Measurements from ENCODE around the gene SP7. TPM values are rescaled to one million over a fixed set of nuclear protein-coding genes. Genes with fewer than 3 reads are reported as not detected.
"Not testable (repeated sequence)": the region's sequence is repeated elsewhere in the genome, so short reads cannot be mapped to it uniquely, and the experiment has no call there.

Gene SP7
- total and polyA plus RNA-seq, 2 experiments from 2014 or later = 0.17 TPM; not detected in 1

GRCh38 chr12:53297106-53297505 is 39.0 kb downstream of the SP7 start:
- not testable (repeated sequence) for ATAC-seq, H3K27ac Mint-ChIP-seq
- peaks cover 63% of the 10 kb centered on the region for H3K36me3 Mint-ChIP-seq (ENCODE audit: low read depth)

GRCh38 chr12:53295891-53296219 is 40.3 kb downstream of the SP7 start:
- Histone ChIP-seq H3K4me2 (peak overlapping the region; percentile 93), H3K4me3 (peak overlapping the region; percentile 97), H3F3A (replicated peaks; ENCODE audit: low read depth) (peaks cover 40% of the 10 kb centered on the region), H3K27ac (ENCODE audit: low read depth) (peak overlapping the region; percentile 80; the same call in 1 of the 2 replicates), H3K27me3 (ENCODE audit: insufficient read depth) (no peaks in the 10 kb centered on the region), H2AFZ (peak overlapping the region; percentile 82), H3K9me2 (ENCODE audit: insufficient read depth) (no peaks in the 10 kb centered on the region), H4K20me1 (replicated peaks; ENCODE audit: insufficient read depth) (no peaks in the 10 kb centered on the region; the same call in 1 of the 2 replicates), H3K79me2 (replicated peaks; ENCODE audit: insufficient read depth) (peaks cover 31% of the 10 kb centered on the region), H3K4me1 (ENCODE audit: insufficient read depth) (peaks cover 14% of the 10 kb centered on the region; the same call in 1 of the 2 replicates), H3K36me3 (ENCODE audit: insufficient read depth) (0 out of 2 replicates have a peak, but pooled peaks cover 5% of the 10 kb centered on the region)
- Mint-ChIP-seq H3K36me3 (ENCODE audit: low read depth) (peaks cover 58% of the 10 kb centered on the region), H3K27me3 (ENCODE audit: insufficient read depth, low read depth, poor library complexity) (peaks cover 13% of the 10 kb centered on the region), H3K4me1 (peaks cover 25% of the 10 kb centered on the region), H3K4me3 (peak overlapping the region; percentile 99), H3K9me3 (no peaks in the 10 kb centered on the region), H3K27ac (peak overlapping the region; percentile 98)
- no peak for ATAC-seq
- DNase-seq (ENCODE audit: low spot score) = no peak
- TF ChIP-seq EZH2 (IDR thresholded peaks at IDR 0.05; ENCODE audit: low read depth, unreplicated experiment) (no peak), STAT1 (IDR thresholded peaks at IDR 0.05; ENCODE audit: unreplicated experiment) (no peak), ZNF331 (CRISPR knock-in tag; IDR thresholded peaks at IDR 0.05; ENCODE audit: low read depth) (no peak), CREB1 (CRISPR knock-in tag; IDR thresholded peaks at IDR 0.05; ENCODE audit: low read depth) (no peak), EZH2phosphoT487 (IDR thresholded peaks at IDR 0.05; ENCODE audit: unreplicated experiment) (no peak), JUNB (IDR thresholded peaks at IDR 0.05; ENCODE audit: unreplicated experiment) (no peak), POLR2AphosphoS5 (IDR thresholded peaks at IDR 0.05; ENCODE audit: low read depth) (no peak), ETS1 (IDR thresholded peaks at IDR 0.05) (no peak), NANOG (IDR thresholded peaks at IDR 0.05; ENCODE audit: borderline replicate concordance) (no peak)
- TF ChIP-seq, protein P1, sequence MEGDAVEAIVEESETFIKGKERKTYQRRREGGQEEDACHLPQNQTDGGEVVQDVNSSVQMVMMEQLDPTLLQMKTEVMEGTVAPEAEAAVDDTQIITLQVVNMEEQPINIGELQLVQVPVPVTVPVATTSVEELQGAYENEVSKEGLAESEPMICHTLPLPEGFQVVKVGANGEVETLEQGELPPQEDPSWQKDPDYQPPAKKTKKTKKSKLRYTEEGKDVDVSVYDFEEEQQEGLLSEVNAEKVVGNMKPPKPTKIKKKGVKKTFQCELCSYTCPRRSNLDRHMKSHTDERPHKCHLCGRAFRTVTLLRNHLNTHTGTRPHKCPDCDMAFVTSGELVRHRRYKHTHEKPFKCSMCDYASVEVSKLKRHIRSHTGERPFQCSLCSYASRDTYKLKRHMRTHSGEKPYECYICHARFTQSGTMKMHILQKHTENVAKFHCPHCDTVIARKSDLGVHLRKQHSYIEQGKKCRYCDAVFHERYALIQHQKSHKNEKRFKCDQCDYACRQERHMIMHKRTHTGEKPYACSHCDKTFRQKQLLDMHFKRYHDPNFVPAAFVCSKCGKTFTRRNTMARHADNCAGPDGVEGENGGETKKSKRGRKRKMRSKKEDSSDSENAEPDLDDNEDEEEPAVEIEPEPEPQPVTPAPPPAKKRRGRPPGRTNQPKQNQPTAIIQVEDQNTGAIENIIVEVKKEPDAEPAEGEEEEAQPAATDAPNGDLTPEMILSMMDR (conservative IDR thresholded peaks at IDR 0.05; ENCODE audit: low read depth in 2 of 2) = no peak
- TF ChIP-seq, protein P2, sequence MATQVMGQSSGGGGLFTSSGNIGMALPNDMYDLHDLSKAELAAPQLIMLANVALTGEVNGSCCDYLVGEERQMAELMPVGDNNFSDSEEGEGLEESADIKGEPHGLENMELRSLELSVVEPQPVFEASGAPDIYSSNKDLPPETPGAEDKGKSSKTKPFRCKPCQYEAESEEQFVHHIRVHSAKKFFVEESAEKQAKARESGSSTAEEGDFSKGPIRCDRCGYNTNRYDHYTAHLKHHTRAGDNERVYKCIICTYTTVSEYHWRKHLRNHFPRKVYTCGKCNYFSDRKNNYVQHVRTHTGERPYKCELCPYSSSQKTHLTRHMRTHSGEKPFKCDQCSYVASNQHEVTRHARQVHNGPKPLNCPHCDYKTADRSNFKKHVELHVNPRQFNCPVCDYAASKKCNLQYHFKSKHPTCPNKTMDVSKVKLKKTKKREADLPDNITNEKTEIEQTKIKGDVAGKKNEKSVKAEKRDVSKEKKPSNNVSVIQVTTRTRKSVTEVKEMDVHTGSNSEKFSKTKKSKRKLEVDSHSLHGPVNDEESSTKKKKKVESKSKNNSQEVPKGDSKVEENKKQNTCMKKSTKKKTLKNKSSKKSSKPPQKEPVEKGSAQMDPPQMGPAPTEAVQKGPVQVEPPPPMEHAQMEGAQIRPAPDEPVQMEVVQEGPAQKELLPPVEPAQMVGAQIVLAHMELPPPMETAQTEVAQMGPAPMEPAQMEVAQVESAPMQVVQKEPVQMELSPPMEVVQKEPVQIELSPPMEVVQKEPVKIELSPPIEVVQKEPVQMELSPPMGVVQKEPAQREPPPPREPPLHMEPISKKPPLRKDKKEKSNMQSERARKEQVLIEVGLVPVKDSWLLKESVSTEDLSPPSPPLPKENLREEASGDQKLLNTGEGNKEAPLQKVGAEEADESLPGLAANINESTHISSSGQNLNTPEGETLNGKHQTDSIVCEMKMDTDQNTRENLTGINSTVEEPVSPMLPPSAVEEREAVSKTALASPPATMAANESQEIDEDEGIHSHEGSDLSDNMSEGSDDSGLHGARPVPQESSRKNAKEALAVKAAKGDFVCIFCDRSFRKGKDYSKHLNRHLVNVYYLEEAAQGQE (IDR thresholded peaks at IDR 0.05; ENCODE audit: unreplicated experiment) = no peak

More at GRCh38 chr12:53297106-53297505, 39.0 kb downstream of the SP7 start:
- not testable (repeated sequence) for DNase-seq (ENCODE audit: low spot score); H3K27me3 ChIP-seq (ENCODE audit: insufficient read depth); H3K4me2 ChIP-seq; H3K4me3 ChIP-seq; H3K9me2 ChIP-seq (ENCODE audit: insufficient read depth); H2AFZ ChIP-seq; H3K27ac ChIP-seq (ENCODE audit: low read depth); H3K9me3 Mint-ChIP-seq; H4K20me1 ChIP-seq (replicated peaks; ENCODE audit: insufficient read depth)
- peaks cover 14% of the 10 kb centered on the region; the same call in 1 of the 2 replicates for H3K4me1 ChIP-seq (ENCODE audit: insufficient read depth)
- H3K36me3 ChIP-seq (ENCODE audit: insufficient read depth) = peaks cover 12% of the 10 kb centered on the region; the same call in 1 of the 2 replicates
- Mint-ChIP-seq H3K4me3 (peak overlapping the region; percentile 39; the same call in 2 of the 3 replicates), H3K27me3 (ENCODE audit: insufficient read depth, low read depth, poor library complexity) (peaks cover 13% of the 10 kb centered on the region), H3K4me1 (peaks cover 25% of the 10 kb centered on the region)
- H3F3A ChIP-seq (replicated peaks; ENCODE audit: low read depth) = peaks cover 43% of the 10 kb centered on the region
- H3K79me2 ChIP-seq (replicated peaks; ENCODE audit: insufficient read depth) = peaks cover 38% of the 10 kb centered on the region
